Parathyroid adenoma (tissue), 2 donors: ENCODE results near the gene TENT4B.

Experiments used
- H2AFZ ChIP-seq: fragments of 300-600 bp; sonication (generic); one replicate; pipeline ENCODE4 v1.7.0; 2017; ENCODE audit warnings: antibody characterized with exemption, mild to moderate bottlenecking
- H3K27ac ChIP-seq: fragments of 300-600 bp; sonication (generic); one replicate; pipeline ENCODE4 v1.7.0; 2017
- H3K27me3 ChIP-seq: fragments of 300-600 bp; sonication (generic); one replicate; pipeline ENCODE4 v1.7.0; 2017; ENCODE audit warnings: low read length; ENCODE audit not compliant: control insufficient read depth, insufficient read depth
- H3K36me3 ChIP-seq: fragments of 300-600 bp; sonication (generic); one replicate; pipeline ENCODE4 v1.7.0; 2017; ENCODE audit warnings: low read length; ENCODE audit not compliant: control insufficient read depth, insufficient read depth
- H3K4me1 ChIP-seq: fragments of 300-600 bp; sonication (generic); one replicate; pipeline ENCODE4 v1.7.0; 2017; ENCODE audit warnings: control low read depth
- H3K4me2 ChIP-seq: fragments of 300-600 bp; sonication (generic); one replicate; pipeline ENCODE4 v1.7.0; 2017; ENCODE audit warnings: low read length
- H3K4me3 ChIP-seq: fragments of 300-600 bp; sonication (generic); one replicate; pipeline ENCODE4 v1.7.0; 2017; ENCODE audit warnings: low read depth, low read length
- H3K79me2 ChIP-seq: fragments of 300-600 bp; sonication (generic); one replicate; pipeline ENCODE4 v1.7.0; 2017; ENCODE audit warnings: control low read depth
- H3K9ac ChIP-seq: fragments of 300-600 bp; sonication (generic); one replicate; pipeline ENCODE4 v1.7.0; 2017; ENCODE audit warnings: mild to moderate bottlenecking
- H3K9me3 ChIP-seq: fragments of 300-600 bp; sonication (generic); one replicate; pipeline ENCODE4 v1.7.0; 2017; ENCODE audit warnings: low read length; ENCODE audit not compliant: control insufficient read depth
- CTCF ChIP-seq: fragments of 300-600 bp; sonication (generic); IDR thresholded peaks from one replicate; pipeline ENCODE4 v1.7.0; 2017; ENCODE audit warnings: antibody characterized with exemption, mild to moderate bottlenecking
- donor health status: primary hyperparathyroidism.

TENT4B gene

GRCh38 chr16:50204453-50205108 lies 51.5 kb downstream of the TENT4B start:
- H2AFZ ChIP-seq = no peak overlapping the region
- H3K4me2 ChIP-seq = no peak overlapping the region
- H3K4me1 ChIP-seq = peaks cover 17% of the 10 kb centered on the region
- TF ChIP-seq CTCF = no peak
- no peak overlapping the region for H3K9ac ChIP-seq
- H3K27me3 ChIP-seq = no peaks in the 10 kb centered on the region
- no peaks in the 10 kb centered on the region for H3K36me3 ChIP-seq
- H3K79me2 ChIP-seq = peaks cover 17% of the 10 kb centered on the region
- H3K9me3 ChIP-seq = no peaks in the 10 kb centered on the region
- H3K4me3 ChIP-seq = no peak overlapping the region
- no peak overlapping the region for H3K27ac ChIP-seq

- Histone ChIP-seq H3K79me2 (peaks cover 6% of the 10 kb centered on the region), H3K27me3 (no peaks in the 10 kb centered on the region), H3K4me1 (peaks cover 29% of the 10 kb centered on the region), H3K9ac (no peak overlapping the region), H2AFZ (no peak overlapping the region), H3K9me3 (no peaks in the 10 kb centered on the region), H3K4me3 (no peak overlapping the region), H3K4me2 (no peak overlapping the region), H3K36me3 (no peaks in the 10 kb centered on the region), H3K27ac (no peak overlapping the region)
- no peak for TF ChIP-seq CTCF
Observed at GRCh38 chr16:50207652-50208051, 54.5 kb downstream of the TENT4B start.

- H2AFZ ChIP-seq = no peak overlapping the region
- H3K79me2 ChIP-seq = peaks cover 4% of the 10 kb centered on the region
- no peaks in the 10 kb centered on the region for H3K9me3 ChIP-seq
- TF ChIP-seq CTCF = no peak
- H3K27ac ChIP-seq = no peak overlapping the region
- H3K4me3 ChIP-seq = no peak overlapping the region
- no peaks in the 10 kb centered on the region for H3K27me3 ChIP-seq
- peaks cover 36% of the 10 kb centered on the region for H3K4me1 ChIP-seq
- no peaks in the 10 kb centered on the region for H3K36me3 ChIP-seq
- no peak overlapping the region for H3K4me2 ChIP-seq
- no peak overlapping the region for H3K9ac ChIP-seq
Observed at GRCh38 chr16:50208460-50208931, 55.4 kb downstream of the TENT4B start.

GRCh38 chr16:50209546-50210265 lies 56.6 kb downstream of the TENT4B start:
- peak overlapping the region; percentile 74 for H3K27ac ChIP-seq
- no peak overlapping the region for H3K9ac ChIP-seq

More at GRCh38 chr16:50209546-50210265, 56.6 kb downstream of the TENT4B start:
- no peak overlapping the region for H3K4me3 ChIP-seq
- H3K27me3 ChIP-seq = no peaks in the 10 kb centered on the region
- no peak overlapping the region for H3K4me2 ChIP-seq
- H3K36me3 ChIP-seq = no peaks in the 10 kb centered on the region
- H3K9me3 ChIP-seq = no peaks in the 10 kb centered on the region
- TF ChIP-seq CTCF = no peak
- no peaks in the 10 kb centered on the region for H3K79me2 ChIP-seq
- H3K4me1 ChIP-seq = peaks cover 47% of the 10 kb centered on the region
- no peak overlapping the region for H2AFZ ChIP-seq
